ENCODE results near the gene LSAMP. TPM values are rescaled to one million over a fixed set of nuclear protein-coding genes. Genes with fewer than 3 reads are reported as not detected.

The LSAMP gene
- total RNA-seq, 1 donor from 2014 or later = 24.6 TPM

- Histone ChIP-seq H3K9me3 (no peaks in the 10 kb centered on the region), H3K36me3 (no peaks in the 10 kb centered on the region), H3K27me3 (no peaks in the 10 kb centered on the region), H3K27ac (no peak overlapping the region), H3K4me1 (no peaks in the 10 kb centered on the region), H3K4me3 (no peak overlapping the region)
- no peak for TF ChIP-seq CTCF (IDR thresholded peaks at IDR 0.05)
- intact Hi-C loops (cut with DNase I) = no loop called here
- DNase-seq = no peak
- no peak for ATAC-seq
Observed at GRCh38 chr3:115862099-115862498, 583.2 kb downstream of the LSAMP start.

GRCh38 chr3:115861166-115861733 is 584.0 kb downstream of the LSAMP start:
- H3K9me3 ChIP-seq = no peaks in the 10 kb centered on the region
- H3K4me1 ChIP-seq = no peaks in the 10 kb centered on the region
- ATAC-seq = no peak
- H3K27ac ChIP-seq = no peak overlapping the region
- H3K4me3 ChIP-seq = no peak overlapping the region
- H3K36me3 ChIP-seq = no peaks in the 10 kb centered on the region
- no peak for TF ChIP-seq CTCF (IDR thresholded peaks at IDR 0.05)
- intact Hi-C loops (cut with DNase I) = no loop called here
- DNase-seq = no peak
- no peaks in the 10 kb centered on the region for H3K27me3 ChIP-seq

- intact Hi-C loops (cut with DNase I) = no loop called here
- no peaks in the 10 kb centered on the region for H3K9me3 ChIP-seq
- no peak overlapping the region for H3K27ac ChIP-seq
- no peak for ATAC-seq
- TF ChIP-seq CTCF (IDR thresholded peaks at IDR 0.05) = no peak
- H3K4me3 ChIP-seq = no peak overlapping the region
- H3K27me3 ChIP-seq = no peaks in the 10 kb centered on the region
- H3K36me3 ChIP-seq = no peaks in the 10 kb centered on the region
- H3K4me1 ChIP-seq = no peaks in the 10 kb centered on the region
- no peak for DNase-seq
Observed at GRCh38 chr3:115860766-115861165, 584.5 kb downstream of the LSAMP start.

- no peak for TF ChIP-seq CTCF (IDR thresholded peaks at IDR 0.05)
- Histone ChIP-seq H3K4me3 (no peak overlapping the region), H3K36me3 (no peaks in the 10 kb centered on the region), H3K9me3 (no peaks in the 10 kb centered on the region), H3K4me1 (no peaks in the 10 kb centered on the region), H3K27ac (no peak overlapping the region), H3K27me3 (no peaks in the 10 kb centered on the region)
- no peak for DNase-seq
- no peak for ATAC-seq
- intact Hi-C loops (cut with DNase I) = no loop called here
Observed at GRCh38 chr3:115859002-115859807, 586.1 kb downstream of the LSAMP start.

- no peak for DNase-seq
- no peaks in the 10 kb centered on the region for H3K27me3 ChIP-seq
- no peak for TF ChIP-seq CTCF (IDR thresholded peaks at IDR 0.05)
- no peaks in the 10 kb centered on the region for H3K4me1 ChIP-seq
- intact Hi-C loops (cut with DNase I) = no loop called here
- no peaks in the 10 kb centered on the region for H3K36me3 ChIP-seq
- H3K27ac ChIP-seq = no peak overlapping the region
- ATAC-seq = no peak
- H3K4me3 ChIP-seq = no peak overlapping the region
- no peaks in the 10 kb centered on the region for H3K9me3 ChIP-seq
Observed at GRCh38 chr3:115857518-115858136, 587.7 kb downstream of the LSAMP start.

All from upper lobe of right lung (tissue), 1 donor.